ENCODE data around the gene MAP4K3. TPM values are rescaled to one million over a fixed set of nuclear protein-coding genes. Genes with fewer than 3 reads are reported as not detected.
A peak's percentile ranks its signal among the peaks of the same experiment; 100 is the strongest.

Gene MAP4K3
- total and polyA plus RNA-seq, 2 of the 4 experiments (the other 2 are of a cell fraction) = 13.2 to 32.6 TPM

DNA sequence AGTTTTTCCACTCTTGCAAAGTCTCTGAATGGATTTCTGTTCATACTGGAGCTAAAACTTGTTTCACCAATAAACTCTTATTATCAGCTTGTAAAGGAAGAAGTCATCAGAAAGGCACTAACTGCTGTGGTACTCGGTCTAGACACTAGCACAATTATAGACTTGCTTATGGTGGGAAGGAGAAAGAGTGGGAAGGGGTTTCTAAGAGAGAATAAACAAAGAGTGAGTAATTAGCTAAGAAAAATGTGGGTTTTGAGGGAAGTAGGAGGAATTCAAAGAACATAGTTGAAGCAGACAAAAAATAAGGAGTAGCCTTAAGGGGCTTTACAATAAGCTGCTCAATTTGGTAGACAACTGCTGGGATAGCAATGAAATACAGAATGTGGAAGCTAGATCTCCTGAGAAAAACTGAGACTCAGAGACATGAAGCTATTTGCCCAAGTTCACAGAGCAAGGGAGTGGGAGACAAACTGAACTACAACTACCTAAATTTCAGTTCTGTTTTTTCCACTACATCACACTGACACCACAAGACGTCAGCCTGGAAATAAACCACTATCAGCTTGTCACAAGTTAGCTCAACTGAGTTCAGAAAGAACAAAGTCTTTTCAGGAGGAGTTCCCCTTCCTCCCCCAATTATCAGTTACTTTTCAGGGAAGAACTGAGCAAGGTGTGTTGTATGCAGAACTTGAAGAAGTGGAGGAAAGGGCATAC is 59.7 kb downstream of the MAP4K3 start:
- Histone ChIP-seq H3K27me3 (ENCODE audit: control insufficient read depth, insufficient read depth, low read length) (no peaks in the 10 kb centered on the region), H2BK120ac (ENCODE audit: low read depth, low read length) (no peak overlapping the region), H4K8ac (ENCODE audit: low read depth in 2 of 2, low read length in 2 of 2) (no peak overlapping the region), H2BK5ac (ENCODE audit: low read depth, low read length, poor library complexity, severe bottlenecking) (peak overlapping the region; percentile 38), H3K36me3 (ENCODE audit: control insufficient read depth, insufficient read depth, low read length) (peaks cover 4% of the 10 kb centered on the region), H3K56ac (ENCODE audit: extremely low read depth, insufficient read depth, low read length) (no peak overlapping the region), H2AK9ac (replicated peaks; ENCODE audit: low read depth, low read length, poor library complexity) (no peak overlapping the region), H3K9me3 (ENCODE audit: control insufficient read depth, insufficient read depth, low read length) (no peaks in the 10 kb centered on the region), H3K27ac (ENCODE audit: insufficient read depth, low read length) (no peak overlapping the region), H3K4me3 (ENCODE audit: insufficient read depth, low read depth, low read length) (no peak overlapping the region), H3K4ac (ENCODE audit: low read depth, low read length) (peak overlapping the region; percentile 31; the same call in 1 of the 2 replicates), H4K20me1 (ENCODE audit: insufficient read depth, low read length) (peaks cover 18% of the 10 kb centered on the region; the same call in 1 of the 2 replicates), H3K4me1 (ENCODE audit: control insufficient read depth, insufficient read depth, low read length) (peaks cover 10% of the 10 kb centered on the region), H3K23ac (ENCODE audit: low read depth, low read length) (peak overlapping the region; percentile 19; the same call in 1 of the 2 replicates), H3K14ac (replicated peaks; ENCODE audit: low read depth, low read length) (no peak overlapping the region), H2BK15ac (ENCODE audit: low read depth, low read length) (no peak overlapping the region; the same call in 2 of the 3 replicates), H3K9ac (ENCODE audit: low read depth, low read length) (no peak overlapping the region), H3K4me2 (ENCODE audit: low read depth, low read length) (no peak overlapping the region), H3K9me1 (ENCODE audit: insufficient read depth, low read length) (peaks cover 3% of the 10 kb centered on the region; the same call in 1 of the 2 replicates), H4K5ac (ENCODE audit: low read depth, low read length) (no peak overlapping the region), H4K91ac (ENCODE audit: insufficient read depth, low read depth, low read length) (no peak overlapping the region), H2AFZ (replicated peaks; ENCODE audit: low read length, poor library complexity) (no peak overlapping the region), H3K79me1 (ENCODE audit: low read depth in 1 of 2, low read length in 2 of 2) (peaks cover 31 to 46% of the 10 kb centered on the region in 2 experiments; a peak in 3 of 4 replicates), H3K18ac (ENCODE audit: low read depth, low read length) (peak overlapping the region; percentile 13; the same call in 1 of the 2 replicates), H2BK20ac (ENCODE audit: low read depth, low read length) (no peak overlapping the region; the same call in 1 of the 2 replicates), H2AK5ac (ENCODE audit: low read depth, low read length) (no peak overlapping the region)
- no TSS peak for BruUV-seq (replicated peaks)
- intact Hi-C loops (cut with micrococcal nuclease) (no loop called here), dilution Hi-C loops (cut with HindIII; ENCODE audit: low sequenced_read_pairs, unreplicated experiment) (no loop called here), in situ Hi-C loops (cut with MboI; ENCODE audit: low sequenced_read_pairs) (no loop called here)
- no peak for TF ChIP-seq RAD21 (IDR thresholded peaks at IDR 0.05; ENCODE audit: low read length)
- no peak for TF ChIP-seq FOS (IDR thresholded peaks at IDR 0.05; ENCODE audit: low read depth, low read length)
- ChIA-PET POLR2A (ENCODE audit: unreplicated experiment) (no interaction called here), CTCF (interaction anchor here (0.6 to 2.1 kb wide), 4 partner anchors 9 to 343 kb away, joined by 3 to 9 read pairs (median 4); no protein-coding TSS in a partner anchor)
- no CpG with 5 or more reads among the region's 2 CpGs for WGBS, 2 experiments (ENCODE audit: extremely low coverage in 2 of 2, insufficient read length in 1 of 2)
- DNase-seq = no peak
- ATAC-seq (ENCODE audit: low read depth) = no peak

Data from IMR-90 (cell line).